ENCODE measurements around the gene KCNMB2. TPM values are rescaled to one million over a fixed set of nuclear protein-coding genes. Genes with fewer than 3 reads are reported as not detected.

The KCNMB2 gene
- total and polyA plus RNA-seq, 2 experiments from 2014 or later, result 2.4 TPM; not detected in 1

DNA sequence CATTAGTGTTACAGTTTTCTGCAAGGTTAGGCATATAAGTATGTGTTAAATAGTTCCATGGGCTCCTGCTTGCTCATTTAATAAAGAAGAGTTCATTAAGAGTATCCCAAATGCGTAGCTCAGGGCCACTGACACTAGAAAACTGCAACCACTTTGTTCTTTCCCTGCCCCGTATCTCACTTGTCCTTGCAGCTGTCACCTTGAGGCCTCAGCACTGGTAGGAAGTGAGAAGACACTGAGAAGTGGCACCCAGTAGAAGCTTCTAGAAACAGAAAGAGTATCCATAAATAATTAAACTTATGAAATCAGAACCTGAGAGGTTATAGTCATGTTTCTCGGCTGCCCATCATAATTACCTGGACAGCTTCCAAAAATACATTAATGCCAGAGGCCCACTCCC, 266.0 kb downstream of the KCNMB2 start:
- Histone ChIP-seq H3K27ac (no peak overlapping the region), H4K20me1 (ENCODE audit: insufficient read depth, poor library complexity, severe bottlenecking) (no peaks in the 10 kb centered on the region), H2AFZ (no peak overlapping the region), H3K27me3 (no peaks in the 10 kb centered on the region), H3K9me3 (ENCODE audit: low read depth) (no peaks in the 10 kb centered on the region), H3K4me1 (ENCODE audit: insufficient read depth) (no peaks in the 10 kb centered on the region), H3K79me2 (no peaks in the 10 kb centered on the region), H3K36me3 (replicated peaks; ENCODE audit: insufficient read depth, low read depth) (no peaks in the 10 kb centered on the region), H3K4me2 (no peak overlapping the region), H3K4me3 (no peak overlapping the region), H3K9me2 (replicated peaks; ENCODE audit: insufficient read depth) (no peaks in the 10 kb centered on the region)
- WGBS (ENCODE audit: low lambda C conversion rate, missing lambda C conversion rate), result 79% methylated on average over 3 of the region's 3 CpGs
- no peak for DNase-seq (ENCODE audit: low spot score)
- no peak for TF ChIP-seq EZH2 (IDR thresholded peaks at IDR 0.05; ENCODE audit: borderline replicate concordance)
- no peak for TF ChIP-seq EZH2phosphoT487 (IDR thresholded peaks at IDR 0.05; ENCODE audit: low read depth, severe bottlenecking, unreplicated experiment)
- TF ChIP-seq, protein P1, sequence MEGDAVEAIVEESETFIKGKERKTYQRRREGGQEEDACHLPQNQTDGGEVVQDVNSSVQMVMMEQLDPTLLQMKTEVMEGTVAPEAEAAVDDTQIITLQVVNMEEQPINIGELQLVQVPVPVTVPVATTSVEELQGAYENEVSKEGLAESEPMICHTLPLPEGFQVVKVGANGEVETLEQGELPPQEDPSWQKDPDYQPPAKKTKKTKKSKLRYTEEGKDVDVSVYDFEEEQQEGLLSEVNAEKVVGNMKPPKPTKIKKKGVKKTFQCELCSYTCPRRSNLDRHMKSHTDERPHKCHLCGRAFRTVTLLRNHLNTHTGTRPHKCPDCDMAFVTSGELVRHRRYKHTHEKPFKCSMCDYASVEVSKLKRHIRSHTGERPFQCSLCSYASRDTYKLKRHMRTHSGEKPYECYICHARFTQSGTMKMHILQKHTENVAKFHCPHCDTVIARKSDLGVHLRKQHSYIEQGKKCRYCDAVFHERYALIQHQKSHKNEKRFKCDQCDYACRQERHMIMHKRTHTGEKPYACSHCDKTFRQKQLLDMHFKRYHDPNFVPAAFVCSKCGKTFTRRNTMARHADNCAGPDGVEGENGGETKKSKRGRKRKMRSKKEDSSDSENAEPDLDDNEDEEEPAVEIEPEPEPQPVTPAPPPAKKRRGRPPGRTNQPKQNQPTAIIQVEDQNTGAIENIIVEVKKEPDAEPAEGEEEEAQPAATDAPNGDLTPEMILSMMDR (IDR thresholded peaks at IDR 0.05; ENCODE audit: poor library complexity), result no peak

DNA sequence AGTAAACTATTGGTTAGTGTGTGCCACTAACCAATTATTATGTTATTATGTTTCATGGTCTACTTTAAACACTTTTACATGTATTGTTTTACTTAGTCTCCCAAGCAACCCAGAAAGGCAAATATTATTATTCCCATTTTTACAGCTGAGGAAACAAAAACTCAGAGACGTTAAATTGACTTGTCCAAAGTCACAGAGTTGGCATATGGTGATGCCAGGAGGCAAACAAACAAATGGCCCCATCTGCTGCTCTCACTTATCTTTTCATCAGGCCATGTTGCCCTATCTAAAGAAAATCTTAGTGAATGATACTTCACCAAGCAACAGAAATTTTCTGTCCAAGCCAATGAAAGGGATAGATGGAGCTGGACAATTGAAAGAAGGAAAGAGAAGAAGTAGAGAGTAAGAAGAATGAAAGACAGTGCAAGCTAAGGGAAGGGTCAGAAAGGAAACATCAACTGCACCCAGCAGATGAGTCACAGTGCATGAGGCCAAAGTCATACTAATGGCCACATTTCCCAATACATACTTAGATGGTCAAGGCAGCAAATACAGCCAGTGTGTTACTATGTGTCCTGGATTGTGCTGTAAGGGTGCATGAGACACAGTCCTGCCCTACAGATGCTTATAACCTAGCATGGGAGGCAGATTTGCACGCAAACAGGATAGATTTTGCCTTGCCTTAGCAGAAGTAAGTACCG, 266.9 kb downstream of the KCNMB2 start:
- Histone ChIP-seq H3K4me1 (ENCODE audit: insufficient read depth) (no peaks in the 10 kb centered on the region), H3K36me3 (replicated peaks; ENCODE audit: insufficient read depth, low read depth) (no peaks in the 10 kb centered on the region)

DNA sequence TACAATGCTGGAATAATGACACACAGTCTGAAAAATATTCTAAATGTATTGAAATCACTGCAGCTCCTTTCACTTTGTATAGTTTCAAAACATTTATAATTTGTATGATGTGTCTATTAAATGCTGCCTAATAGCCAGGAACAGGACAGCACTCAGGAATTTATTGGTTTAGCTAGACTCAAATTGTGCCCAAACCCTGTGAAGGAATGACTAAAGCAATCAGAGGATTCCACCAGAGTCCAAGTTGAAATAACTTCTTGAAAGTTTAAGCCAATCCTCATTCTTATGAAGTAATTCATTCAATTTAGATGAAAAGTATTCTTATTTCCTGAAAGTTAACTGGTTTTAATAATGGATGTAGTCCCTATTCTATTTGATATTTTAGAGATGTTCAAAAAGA, 268.4 kb downstream of the KCNMB2 start:
- Histone ChIP-seq H2AFZ (no peak overlapping the region), H3K4me2 (no peak overlapping the region), H4K20me1 (ENCODE audit: insufficient read depth, poor library complexity, severe bottlenecking) (no peaks in the 10 kb centered on the region), H3K27me3 (no peaks in the 10 kb centered on the region), H3K79me2 (no peaks in the 10 kb centered on the region), H3K9me2 (replicated peaks; ENCODE audit: insufficient read depth) (no peaks in the 10 kb centered on the region), H3K4me1 (ENCODE audit: insufficient read depth) (no peaks in the 10 kb centered on the region), H3K9me3 (ENCODE audit: low read depth) (no peaks in the 10 kb centered on the region), H3K27ac (no peak overlapping the region), H3K36me3 (replicated peaks; ENCODE audit: insufficient read depth, low read depth) (no peaks in the 10 kb centered on the region), H3K4me3 (no peak overlapping the region)
- DNase-seq (ENCODE audit: low spot score), result no peak
- TF ChIP-seq, protein P1 (IDR thresholded peaks at IDR 0.05; ENCODE audit: poor library complexity), result no peak
- TF ChIP-seq EZH2 (IDR thresholded peaks at IDR 0.05; ENCODE audit: borderline replicate concordance), result no peak
- no peak for TF ChIP-seq EZH2phosphoT487 (IDR thresholded peaks at IDR 0.05; ENCODE audit: low read depth, severe bottlenecking, unreplicated experiment)

More for the DNA sequence above, 266.9 kb downstream of the KCNMB2 start:
- TF ChIP-seq EZH2phosphoT487 (IDR thresholded peaks at IDR 0.05; ENCODE audit: low read depth, severe bottlenecking, unreplicated experiment) (no peak), EZH2 (IDR thresholded peaks at IDR 0.05; ENCODE audit: borderline replicate concordance) (no peak)
- TF ChIP-seq, protein P1 (IDR thresholded peaks at IDR 0.05; ENCODE audit: poor library complexity), result no peak
- Histone ChIP-seq H3K27ac (no peak overlapping the region), H3K79me2 (no peaks in the 10 kb centered on the region), H3K9me3 (ENCODE audit: low read depth) (no peaks in the 10 kb centered on the region), H4K20me1 (ENCODE audit: insufficient read depth, poor library complexity, severe bottlenecking) (no peaks in the 10 kb centered on the region), H3K4me2 (no peak overlapping the region), H3K4me3 (no peak overlapping the region), H2AFZ (no peak overlapping the region), H3K27me3 (no peaks in the 10 kb centered on the region), H3K9me2 (replicated peaks; ENCODE audit: insufficient read depth) (no peaks in the 10 kb centered on the region)
- WGBS (ENCODE audit: low lambda C conversion rate, missing lambda C conversion rate), result 89% methylated on average over 3 of the region's 3 CpGs
- DNase-seq (ENCODE audit: low spot score), result no peak

Data from hepatocyte (in vitro differentiated cells).